ENCODE data around the gene CCSER1.

Gene CCSER1

DNA sequence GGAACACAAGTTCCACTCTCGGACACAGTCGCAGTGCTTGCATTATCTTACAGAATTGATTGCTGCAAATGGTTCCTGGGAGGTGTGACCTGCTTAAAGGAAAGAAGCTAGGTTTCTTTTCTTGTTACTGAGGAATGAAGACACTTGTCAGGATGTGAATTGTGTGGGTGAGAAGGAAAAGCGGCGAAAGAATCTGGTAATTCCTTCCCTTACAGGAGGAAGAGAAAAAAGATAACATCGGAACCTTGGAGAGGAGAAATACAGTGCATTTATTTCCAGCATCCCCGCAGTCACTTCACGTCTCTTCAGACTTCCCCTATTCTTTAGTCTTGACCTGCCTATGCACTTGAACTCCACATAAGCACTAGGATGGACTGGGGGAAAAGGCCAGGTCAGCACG is 389 bp upstream of the CCSER1 start:
- Histone ChIP-seq H3K27me3 (ENCODE audit: insufficient read depth, low read length, poor library complexity) (no peaks in the 10 kb centered on the region), H3K79me2 (ENCODE audit: insufficient read depth, low read length) (no peaks in the 10 kb centered on the region), H3K4me2 (ENCODE audit: insufficient read depth, low read length) (no peak overlapping the region), H3K4me3 (ENCODE audit: low read depth in 1 of 2, low read length in 2 of 2) (no peak overlapping the region), H3K36me3 (ENCODE audit: insufficient read depth, low read length) (no peaks in the 10 kb centered on the region), H3K9ac (ENCODE audit: low read depth, low read length) (no peak overlapping the region), H4K20me1 (ENCODE audit: insufficient read depth, low read length) (no peaks in the 10 kb centered on the region), H3K27ac (ENCODE audit: low read length) (no peak overlapping the region), H2AFZ (ENCODE audit: low read depth, low read length) (no peak overlapping the region), H3K4me1 (ENCODE audit: insufficient read depth, low read length) (no peaks in the 10 kb centered on the region), H3K9me3 (ENCODE audit: insufficient read depth, low read length, severe bottlenecking) (no peaks in the 10 kb centered on the region)
- ATAC-seq (ENCODE audit: insufficient read depth, low read depth) (no peak), DNase-seq (no peak)
- TF ChIP-seq, protein P1, sequence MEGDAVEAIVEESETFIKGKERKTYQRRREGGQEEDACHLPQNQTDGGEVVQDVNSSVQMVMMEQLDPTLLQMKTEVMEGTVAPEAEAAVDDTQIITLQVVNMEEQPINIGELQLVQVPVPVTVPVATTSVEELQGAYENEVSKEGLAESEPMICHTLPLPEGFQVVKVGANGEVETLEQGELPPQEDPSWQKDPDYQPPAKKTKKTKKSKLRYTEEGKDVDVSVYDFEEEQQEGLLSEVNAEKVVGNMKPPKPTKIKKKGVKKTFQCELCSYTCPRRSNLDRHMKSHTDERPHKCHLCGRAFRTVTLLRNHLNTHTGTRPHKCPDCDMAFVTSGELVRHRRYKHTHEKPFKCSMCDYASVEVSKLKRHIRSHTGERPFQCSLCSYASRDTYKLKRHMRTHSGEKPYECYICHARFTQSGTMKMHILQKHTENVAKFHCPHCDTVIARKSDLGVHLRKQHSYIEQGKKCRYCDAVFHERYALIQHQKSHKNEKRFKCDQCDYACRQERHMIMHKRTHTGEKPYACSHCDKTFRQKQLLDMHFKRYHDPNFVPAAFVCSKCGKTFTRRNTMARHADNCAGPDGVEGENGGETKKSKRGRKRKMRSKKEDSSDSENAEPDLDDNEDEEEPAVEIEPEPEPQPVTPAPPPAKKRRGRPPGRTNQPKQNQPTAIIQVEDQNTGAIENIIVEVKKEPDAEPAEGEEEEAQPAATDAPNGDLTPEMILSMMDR (IDR thresholded peaks at IDR 0.05; ENCODE audit: borderline replicate concordance, extremely low read depth, low read length, poor library complexity, severe bottlenecking): no peak
- no peak for TF ChIP-seq EZH2 (IDR thresholded peaks at IDR 0.05; ENCODE audit: borderline replicate concordance, low read depth, low read length, severe bottlenecking)

DNA sequence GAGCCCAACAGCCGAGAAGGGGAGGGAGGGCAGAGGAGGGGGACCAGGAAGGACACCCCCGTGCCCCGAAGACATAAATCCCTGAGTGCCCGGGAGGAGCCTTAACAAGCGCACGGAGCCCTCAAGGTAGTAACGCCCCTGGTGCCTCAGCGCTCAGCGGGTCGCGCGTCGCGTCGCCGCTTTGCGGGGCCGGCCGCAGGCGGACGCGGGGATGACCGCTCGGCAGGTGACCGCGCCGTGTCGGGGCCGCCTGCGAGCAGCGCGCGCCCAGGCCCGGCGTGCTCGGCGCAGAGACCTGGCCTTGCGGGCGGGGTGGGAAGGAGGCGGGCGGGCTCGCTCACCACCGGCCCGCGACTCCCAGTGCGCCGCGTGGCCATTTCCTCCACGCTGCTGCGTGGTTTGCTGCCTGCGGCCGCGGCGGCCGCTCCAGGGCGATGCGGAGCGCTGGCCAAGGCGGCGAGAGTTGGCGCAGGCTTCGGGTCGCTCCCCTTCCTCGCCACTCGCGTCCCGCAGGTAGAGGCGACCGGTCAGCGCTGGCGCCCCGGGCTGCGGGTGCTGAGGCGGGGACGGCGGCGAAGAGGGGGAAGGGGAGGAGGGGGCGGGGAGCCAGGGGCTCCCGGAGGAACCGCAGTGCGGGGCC is 632 bp downstream of the CCSER1 start:
- H4K20me1 ChIP-seq (ENCODE audit: insufficient read depth, low read length): no peaks in the 10 kb centered on the region
- no peaks in the 10 kb centered on the region for H3K9me3 ChIP-seq (ENCODE audit: insufficient read depth, low read length, severe bottlenecking)
- H3K4me3 ChIP-seq (ENCODE audit: low read depth in 1 of 2, low read length in 2 of 2): no peak overlapping the region
- no peaks in the 10 kb centered on the region for H3K36me3 ChIP-seq (ENCODE audit: insufficient read depth, low read length)
- H3K27ac ChIP-seq (ENCODE audit: low read length): no peak overlapping the region
- no peaks in the 10 kb centered on the region for H3K79me2 ChIP-seq (ENCODE audit: insufficient read depth, low read length)
- DNase-seq (no peak), ATAC-seq (ENCODE audit: insufficient read depth, low read depth) (no peak)
- no peak overlapping the region for H2AFZ ChIP-seq (ENCODE audit: low read depth, low read length)
- TF ChIP-seq, protein P1 (IDR thresholded peaks at IDR 0.05; ENCODE audit: borderline replicate concordance, extremely low read depth, low read length, poor library complexity, severe bottlenecking): no peak
- no peak for TF ChIP-seq EZH2 (IDR thresholded peaks at IDR 0.05; ENCODE audit: borderline replicate concordance, low read depth, low read length, severe bottlenecking)
- no peaks in the 10 kb centered on the region for H3K27me3 ChIP-seq (ENCODE audit: insufficient read depth, low read length, poor library complexity)
- H3K9ac ChIP-seq (ENCODE audit: low read depth, low read length): no peak overlapping the region
- H3K4me1 ChIP-seq (ENCODE audit: insufficient read depth, low read length): no peaks in the 10 kb centered on the region
- H3K4me2 ChIP-seq (ENCODE audit: insufficient read depth, low read length): no peak overlapping the region

DNA sequence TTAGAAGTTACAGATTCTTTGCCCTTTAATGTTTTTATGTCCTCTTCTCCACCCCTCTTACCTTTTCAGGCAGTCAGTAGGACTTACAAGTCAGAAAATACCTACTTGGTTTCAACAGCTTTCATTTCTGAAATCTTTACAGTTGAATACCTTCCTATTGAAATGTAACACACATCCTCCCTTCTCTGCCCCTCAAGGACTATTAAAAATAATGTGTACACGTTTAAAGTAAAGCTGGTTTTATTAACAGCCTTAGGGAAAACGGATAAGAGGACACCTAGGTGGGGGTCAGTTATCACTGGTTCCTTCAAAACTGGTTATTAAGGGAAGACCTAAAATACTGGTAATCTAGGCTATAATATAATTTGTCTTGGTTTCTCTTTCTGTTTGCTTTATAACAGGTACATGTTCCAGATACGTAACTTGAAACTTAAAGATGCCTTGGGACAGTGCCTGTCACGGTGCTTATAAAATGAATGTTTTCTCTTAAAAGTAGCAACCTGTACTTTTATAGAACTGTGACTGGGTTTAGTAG is 1.8 kb downstream of the CCSER1 start:
- Histone ChIP-seq H3K4me1 (ENCODE audit: insufficient read depth, low read length) (no peaks in the 10 kb centered on the region), H3K27ac (ENCODE audit: low read length) (no peak overlapping the region), H3K4me3 (ENCODE audit: low read depth in 1 of 2, low read length in 2 of 2) (no peak overlapping the region), H3K4me2 (ENCODE audit: insufficient read depth, low read length) (no peak overlapping the region), H3K79me2 (ENCODE audit: insufficient read depth, low read length) (no peaks in the 10 kb centered on the region), H3K9me3 (ENCODE audit: insufficient read depth, low read length, severe bottlenecking) (no peaks in the 10 kb centered on the region), H2AFZ (ENCODE audit: low read depth, low read length) (no peak overlapping the region), H3K27me3 (ENCODE audit: insufficient read depth, low read length, poor library complexity) (no peaks in the 10 kb centered on the region), H4K20me1 (ENCODE audit: insufficient read depth, low read length) (no peaks in the 10 kb centered on the region), H3K9ac (ENCODE audit: low read depth, low read length) (no peak overlapping the region), H3K36me3 (ENCODE audit: insufficient read depth, low read length) (no peaks in the 10 kb centered on the region)
- TF ChIP-seq, protein P1 (IDR thresholded peaks at IDR 0.05; ENCODE audit: borderline replicate concordance, extremely low read depth, low read length, poor library complexity, severe bottlenecking): no peak
- TF ChIP-seq EZH2 (IDR thresholded peaks at IDR 0.05; ENCODE audit: borderline replicate concordance, low read depth, low read length, severe bottlenecking): no peak
- DNase-seq (no peak), ATAC-seq (ENCODE audit: insufficient read depth, low read depth) (no peak)
